ENCODE measurements around the gene TFAM.

- TF ChIP-seq GATA2 (IDR thresholded peaks at IDR 0.05; ENCODE audit: low read depth, low read length) (no peak), GATA3 (IDR thresholded peaks at IDR 0.05; ENCODE audit: low read depth, low read length) (no peak)
Measured at GRCh38 chr10:58371473-58371872, 13.7 kb upstream of the TFAM start.

All from SH-SY5Y (cell line).